Breast epithelium (tissue), 3 donors: ENCODE data around the gene NUP210L.

Experiments
- POLR2A ChIP-seq: fragments of 450-650 bp; IDR thresholded peaks from one replicate; pipeline ENCODE4 v1.6.1; 2016; ENCODE audit warnings: antibody characterized with exemption, mild to moderate bottlenecking, moderate library complexity
- POLR2AphosphoS5 ChIP-seq, 3 donors: sonication (generic); formaldehyde crosslinking; IDR thresholded peaks; one replicate each; pipeline ENCODE4 v1.6.1; 2017; ENCODE audit warnings: antibody characterized with exemption in 3 of 3
- TF ChIP-seq, protein P1 (sequence below), 3 donors: fragments of 450-650 bp; IDR thresholded peaks; one replicate each; pipeline ENCODE4 v1.5.1; 2016 to 2017; ENCODE audit warnings: antibody characterized with exemption in 3 of 3, mild to moderate bottlenecking in 3 of 3, moderate library complexity in 3 of 3

DNA sequence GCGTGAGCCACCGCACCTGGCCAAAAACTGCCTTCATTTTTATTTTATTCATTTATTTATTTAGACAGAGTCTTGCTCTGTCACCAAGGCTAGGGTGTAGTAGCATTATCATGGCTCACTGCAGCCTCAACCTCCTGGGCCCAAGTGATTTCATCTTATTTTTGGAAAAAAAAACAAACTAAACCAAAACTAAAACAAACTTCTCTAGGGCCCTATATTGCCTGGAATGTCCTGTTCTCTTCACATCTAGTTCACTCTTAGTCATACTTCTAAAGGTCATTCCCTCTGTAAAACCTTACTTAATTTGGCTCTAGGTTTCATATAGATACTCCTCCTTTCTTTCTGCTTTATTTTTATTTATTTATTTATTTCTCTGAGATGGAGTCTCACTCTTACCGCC, 148.7 kb downstream of the NUP210L start:
- TF ChIP-seq, protein P1, sequence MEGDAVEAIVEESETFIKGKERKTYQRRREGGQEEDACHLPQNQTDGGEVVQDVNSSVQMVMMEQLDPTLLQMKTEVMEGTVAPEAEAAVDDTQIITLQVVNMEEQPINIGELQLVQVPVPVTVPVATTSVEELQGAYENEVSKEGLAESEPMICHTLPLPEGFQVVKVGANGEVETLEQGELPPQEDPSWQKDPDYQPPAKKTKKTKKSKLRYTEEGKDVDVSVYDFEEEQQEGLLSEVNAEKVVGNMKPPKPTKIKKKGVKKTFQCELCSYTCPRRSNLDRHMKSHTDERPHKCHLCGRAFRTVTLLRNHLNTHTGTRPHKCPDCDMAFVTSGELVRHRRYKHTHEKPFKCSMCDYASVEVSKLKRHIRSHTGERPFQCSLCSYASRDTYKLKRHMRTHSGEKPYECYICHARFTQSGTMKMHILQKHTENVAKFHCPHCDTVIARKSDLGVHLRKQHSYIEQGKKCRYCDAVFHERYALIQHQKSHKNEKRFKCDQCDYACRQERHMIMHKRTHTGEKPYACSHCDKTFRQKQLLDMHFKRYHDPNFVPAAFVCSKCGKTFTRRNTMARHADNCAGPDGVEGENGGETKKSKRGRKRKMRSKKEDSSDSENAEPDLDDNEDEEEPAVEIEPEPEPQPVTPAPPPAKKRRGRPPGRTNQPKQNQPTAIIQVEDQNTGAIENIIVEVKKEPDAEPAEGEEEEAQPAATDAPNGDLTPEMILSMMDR (IDR thresholded peaks at IDR 0.05), result no peak
- TF ChIP-seq POLR2AphosphoS5 (IDR thresholded peaks at IDR 0.05), result no peak
- TF ChIP-seq POLR2A, result no peak
